Activated naive CD8-positive, alpha-beta T cell treated with anti-CD3 and anti-CD28 coated beads, Interleukin-2, amount 50 U/mL, for 16 hours (primary cell): ENCODE measurements around the gene DLEC1.

Experiments
- DNase-seq: peaks from one replicate; pipeline ENCODE4 v3.0.0-alpha.2; 2020; ENCODE audit warnings: low read depth, low spot score

Gene DLEC1

DNA sequence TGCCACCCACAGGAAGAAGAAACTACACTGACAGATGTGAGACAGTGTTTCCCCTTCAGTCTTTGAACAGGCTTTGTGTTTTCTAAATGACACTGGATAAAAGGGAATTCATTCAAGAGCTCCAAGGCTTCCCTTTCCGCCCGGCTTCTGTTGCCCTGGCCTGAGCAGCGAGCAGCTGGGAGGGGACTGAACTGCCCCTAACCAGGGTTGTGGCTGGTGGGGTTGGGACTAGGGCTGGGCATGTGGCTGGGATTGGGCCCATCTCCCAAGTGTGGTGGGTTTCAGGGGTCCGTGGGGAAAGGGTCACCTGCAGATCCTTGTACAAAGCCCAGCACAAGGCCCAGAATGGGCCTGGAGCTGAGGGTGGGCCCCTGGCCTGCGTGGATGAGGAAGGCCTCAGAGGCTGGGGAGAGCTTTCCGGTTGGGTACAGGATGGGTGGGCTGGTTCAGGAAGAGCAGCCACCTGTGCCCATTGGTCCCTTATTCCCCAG is 38.0 kb upstream of the DLEC1 start:
- no peak for DNase-seq

DNA sequence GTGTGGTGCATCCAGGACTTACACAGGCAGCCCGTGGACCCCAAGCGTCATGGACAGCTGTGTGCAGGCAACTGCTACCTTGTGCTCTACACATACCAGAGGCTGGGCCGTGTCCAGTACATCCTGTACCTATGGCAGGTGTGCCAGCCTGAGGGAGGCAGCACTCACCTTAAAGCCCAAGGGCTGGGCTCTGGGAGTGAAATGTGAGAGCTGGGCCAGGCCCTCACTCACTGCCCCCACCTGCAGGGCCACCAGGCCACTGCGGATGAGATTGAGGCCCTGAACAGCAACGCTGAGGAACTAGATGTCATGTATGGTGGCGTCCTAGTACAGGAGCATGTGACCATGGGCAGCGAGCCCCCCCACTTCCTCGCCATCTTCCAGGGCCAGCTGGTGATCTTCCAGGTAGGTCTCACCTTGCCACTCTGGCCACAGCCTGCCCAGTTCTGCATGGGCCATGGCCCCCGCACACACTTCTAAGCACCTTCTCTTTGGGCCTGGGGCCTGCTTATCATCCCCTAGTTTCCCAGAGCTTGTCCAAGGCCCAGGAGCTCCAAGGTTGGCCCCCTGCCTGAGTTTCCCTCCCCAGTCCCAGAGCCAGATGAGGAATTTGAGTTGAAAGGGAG is 37.4 kb upstream of the DLEC1 start:
- no peak for DNase-seq

GRCh38 chr3:38002291-38002876 is 36.6 kb upstream of the DLEC1 start:
- no peak for DNase-seq

GRCh38 chr3:38002940-38003339 is 36.1 kb upstream of the DLEC1 start:
- DNase-seq: no peak

- no peak for DNase-seq
Observed at GRCh38 chr3:38003371-38003816, 35.6 kb upstream of the DLEC1 start.

DNA sequence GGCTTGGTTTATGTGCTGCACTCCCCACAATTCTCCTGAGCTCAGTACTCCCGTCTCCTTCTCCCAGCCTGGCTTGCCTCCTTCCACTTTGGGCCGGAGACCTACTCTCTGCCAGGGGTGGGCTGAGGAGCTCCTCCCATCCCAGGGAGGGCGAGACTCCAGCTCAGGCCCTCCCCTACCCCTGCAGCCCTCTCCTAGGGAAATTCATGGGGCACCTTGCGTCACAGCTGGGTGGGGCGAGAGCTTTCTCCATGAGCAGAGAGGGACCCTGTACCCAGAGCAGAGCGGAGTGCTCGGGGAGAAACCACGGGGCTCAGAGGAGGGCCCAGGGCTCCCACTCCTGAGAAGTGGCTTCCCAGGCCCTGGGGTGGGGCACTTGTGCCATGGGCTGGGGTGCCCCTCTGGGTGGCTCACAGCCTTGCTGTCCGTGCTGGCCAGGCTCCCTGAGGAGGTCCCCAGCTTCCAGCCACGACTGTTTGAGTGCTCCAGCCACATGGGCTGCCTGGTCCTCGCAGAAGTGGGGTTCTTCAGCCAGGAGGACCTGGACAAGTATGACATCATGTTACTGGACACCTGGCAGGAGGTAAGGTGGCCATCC is 35.1 kb upstream of the DLEC1 start:
- DNase-seq: no peak

GRCh38 chr3:38004415-38005075 is 34.5 kb upstream of the DLEC1 start:
- no peak for DNase-seq

GRCh38 chr3:38005076-38006020 is 33.7 kb upstream of the DLEC1 start:
- no peak for DNase-seq

DNA sequence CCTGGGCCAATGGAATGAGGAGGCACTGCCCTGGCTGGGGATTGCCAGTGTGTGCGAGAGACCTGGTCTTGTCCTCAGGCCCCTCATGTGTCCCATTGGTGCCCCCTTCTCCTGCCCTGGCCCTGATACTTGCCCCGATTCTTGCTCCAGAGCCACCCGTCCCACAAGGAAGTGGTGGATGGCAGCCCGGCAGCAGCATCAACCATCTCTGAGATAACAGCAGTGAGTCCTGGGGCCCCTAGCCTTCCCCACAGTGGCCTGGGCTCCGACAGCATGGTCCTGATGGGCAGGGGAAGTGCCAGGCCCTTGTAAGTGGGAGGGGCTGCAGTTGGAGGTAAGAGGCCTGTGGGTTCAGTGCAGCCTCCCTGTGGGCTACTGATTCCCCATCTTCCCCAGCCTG is 33.0 kb upstream of the DLEC1 start:
- no peak for DNase-seq

GRCh38 chr3:38006445-38006995 is 32.5 kb upstream of the DLEC1 start:
- no peak for DNase-seq

DNA sequence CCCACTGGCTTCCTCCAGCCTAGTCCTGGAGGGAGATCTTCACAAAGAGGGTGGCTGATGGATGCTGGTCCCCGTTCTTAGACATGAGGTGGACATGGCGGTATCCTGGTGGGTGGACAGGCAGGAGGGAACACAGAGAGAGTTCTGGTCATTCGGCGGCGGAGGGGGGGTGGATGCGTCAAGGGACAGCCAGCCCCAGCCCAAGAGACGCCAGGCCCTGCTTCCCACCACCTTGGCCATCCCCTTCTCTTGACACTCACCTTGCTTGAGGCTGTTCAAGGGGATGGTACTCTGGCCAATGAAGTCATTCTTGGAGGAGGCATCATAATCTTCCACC is 31.3 kb upstream of the DLEC1 start:
- DNase-seq: no peak

GRCh38 chr3:38008191-38008701 is 30.8 kb upstream of the DLEC1 start:
- DNase-seq: no peak

- no peak for DNase-seq
Observed at GRCh38 chr3:38008971-38009580, 29.9 kb upstream of the DLEC1 start.

- no peak for DNase-seq
Observed at GRCh38 chr3:38009807-38010591, 29.0 kb upstream of the DLEC1 start.

GRCh38 chr3:38011111-38011510 is 27.9 kb upstream of the DLEC1 start:
- DNase-seq: no peak

GRCh38 chr3:38015485-38015884 is 23.5 kb upstream of the DLEC1 start:
- no peak for DNase-seq

GRCh38 chr3:38015984-38016383 is 23.0 kb upstream of the DLEC1 start:
- no peak for DNase-seq

- DNase-seq: no peak
Observed at GRCh38 chr3:38016410-38016809, 22.6 kb upstream of the DLEC1 start.

- no peak for DNase-seq
Observed at GRCh38 chr3:38016847-38017444, 22.1 kb upstream of the DLEC1 start.
